MM.1S (cell line): ENCODE data around the gene DMRTC2.

Experiments
- DNase-seq: peaks from one replicate; pipeline ENCODE4 v3.0.0-alpha.2; 2015
- H2AFZ ChIP-seq: fragments of 300-600 bp; sonication (generic); 2 replicates; pipeline ENCODE4 v1.6.0; 2016; ENCODE audit warnings: antibody characterized with exemption, low read length
- H3F3A ChIP-seq: fragments of 300-600 bp; sonication (generic); 2 replicates; pipeline ENCODE4 v1.6.1; 2016; ENCODE audit warnings: mild to moderate bottlenecking, antibody characterized with exemption, low read length, moderate library complexity, mixed read lengths; ENCODE audit not compliant: insufficient read depth
- H3K27ac ChIP-seq: fragments of 300-600 bp; sonication (generic); 2 replicates; pipeline ENCODE4 v1.5.1; 2016; ENCODE audit warnings: mild to moderate bottlenecking, low read length
- H3K27me3 ChIP-seq: fragments of 300-600 bp; sonication (generic); replicated peaks from 2 replicates; pipeline ENCODE4 v1.6.0; 2016; ENCODE audit warnings: low read length; ENCODE audit not compliant: insufficient read depth
- H3K36me3 ChIP-seq: fragments of 300-600 bp; sonication (generic); replicated peaks from 2 replicates; pipeline ENCODE4 v1.6.1; 2016; ENCODE audit warnings: mild to moderate bottlenecking, low read length, mixed read lengths; ENCODE audit not compliant: insufficient read depth
- H3K4me1 ChIP-seq: fragments of 300-600 bp; sonication (generic); 2 replicates; pipeline ENCODE4 v1.6.1; 2016; ENCODE audit warnings: low read length, mixed read lengths
- H3K4me2 ChIP-seq: fragments of 300-600 bp; sonication (generic); 2 replicates; pipeline ENCODE4 v1.6.0; 2016; ENCODE audit warnings: low read depth, low read length
- H3K4me3 ChIP-seq: fragments of 300-600 bp; sonication (generic); 2 replicates; pipeline ENCODE4 v1.5.1; 2016; ENCODE audit warnings: low read length, mixed read lengths
- H3K79me2 ChIP-seq: fragments of 300-600 bp; sonication (generic); 2 replicates; pipeline ENCODE4 v1.6.1; 2016; ENCODE audit warnings: mixed run types, low read length, mixed read lengths
- H3K9ac ChIP-seq: fragments of 300-600 bp; sonication (generic); 2 replicates; pipeline ENCODE4 v1.6.1; 2016; ENCODE audit warnings: low read length, mixed read lengths
- H3K9me2 ChIP-seq: fragments of 300-600 bp; sonication (generic); replicated peaks from 2 replicates; pipeline ENCODE4 v1.6.1; 2016; ENCODE audit warnings: mild to moderate bottlenecking, low read length, mixed read lengths; ENCODE audit not compliant: insufficient read depth
- H3K9me3 ChIP-seq: fragments of 300-600 bp; sonication (generic); replicated peaks from 2 replicates; pipeline ENCODE4 v1.6.1; 2016; ENCODE audit warnings: mild to moderate bottlenecking, low read length, mixed read lengths; ENCODE audit not compliant: insufficient read depth
- H4K20me1 ChIP-seq: fragments of 300-600 bp; sonication (generic); 2 replicates; pipeline ENCODE4 v1.6.1; 2016; ENCODE audit warnings: mild to moderate bottlenecking, low read length, moderate library complexity, mixed read lengths; ENCODE audit not compliant: insufficient read depth
- CTCF ChIP-seq: fragments of 300-600 bp; sonication (generic); IDR thresholded peaks from 2 replicates; pipeline ENCODE4 v1.5.1; 2016; ENCODE audit warnings: antibody characterized with exemption, low read length, mixed read lengths
- EZH2 ChIP-seq: fragments of 300-600 bp; sonication (generic); optimal IDR thresholded peaks from 2 replicates; pipeline ENCODE3; 2017; ENCODE audit warnings: low read depth, mild to moderate bottlenecking, antibody characterized with exemption, low read length, mixed read lengths
- EZH2phosphoT487 ChIP-seq: fragments of 300-600 bp; sonication (generic); IDR thresholded peaks from 2 replicates; pipeline ENCODE4 v1.6.1; 2018; ENCODE audit warnings: antibody characterized with exemption, low read length

Gene DMRTC2

GRCh38 chr19:41843371-41843770 lies 1.5 kb upstream of the DMRTC2 start:
- Histone ChIP-seq H3K9me2 (no peaks in the 10 kb centered on the region), H3K27ac (no peak overlapping the region), H4K20me1 (no peaks in the 10 kb centered on the region), H3K4me3 (no peak overlapping the region), H3K9ac (no peak overlapping the region), H3K36me3 (no peaks in the 10 kb centered on the region), H2AFZ (no peak overlapping the region), H3K27me3 (peaks cover 85% of the 10 kb centered on the region), H3K9me3 (no peaks in the 10 kb centered on the region), H3K4me2 (no peak overlapping the region), H3K79me2 (no peaks in the 10 kb centered on the region), H3F3A (no peaks in the 10 kb centered on the region), H3K4me1 (no peaks in the 10 kb centered on the region)
- no peak for TF ChIP-seq CTCF
- TF ChIP-seq EZH2phosphoT487, result no peak
- TF ChIP-seq EZH2, result no peak
- DNase-seq, result no peak

- no peak within 1 kb of the TSS for H3K4me2 ChIP-seq
- no peak within 1 kb of the TSS for H3K9ac ChIP-seq
- no peaks in the 10 kb centered on the region for H3K9me2 ChIP-seq
- H3K36me3 ChIP-seq, result no peaks in the 10 kb centered on the region
- peaks cover 81% of the 10 kb centered on the region for H3K27me3 ChIP-seq
- no peaks in the 10 kb centered on the region for H3K4me1 ChIP-seq
- no peaks in the 10 kb centered on the region for H3K79me2 ChIP-seq
- no peak within 1 kb of the TSS for H2AFZ ChIP-seq
- no peak within 1 kb of the TSS for H3K27ac ChIP-seq
- H3F3A ChIP-seq, result no peaks in the 10 kb centered on the region
- no peak within 1 kb of the TSS for H3K4me3 ChIP-seq
- H4K20me1 ChIP-seq, result no peaks in the 10 kb centered on the region
- no peak for DNase-seq
- no peak for TF ChIP-seq CTCF
- TF ChIP-seq EZH2, result no peak
- no peak for TF ChIP-seq EZH2phosphoT487
- H3K9me3 ChIP-seq, result no peaks in the 10 kb centered on the region
Measured at GRCh38 chr19:41844601-41845000, 241 bp upstream of the DMRTC2 start, which contains the start of gene LYPD4. TSS of gene LYPD4 (minus strand) at chr19:41844683. CDS start at chr19:41839285, 5,398 bp downstream.

- H3K79me2 ChIP-seq, result no peaks in the 10 kb centered on the region
Measured at GRCh38 chr19:41845051-41845590, 279 bp downstream of the DMRTC2 start.

More at GRCh38 chr19:41845051-41845590, 279 bp downstream of the DMRTC2 start:
- Histone ChIP-seq H3K4me2 (no peak overlapping the region), H3K36me3 (no peaks in the 10 kb centered on the region), H3K4me3 (no peak overlapping the region), H3K27ac (no peak overlapping the region), H3K9ac (no peak overlapping the region), H3K27me3 (peaks cover 77% of the 10 kb centered on the region), H4K20me1 (no peaks in the 10 kb centered on the region), H3K9me3 (no peaks in the 10 kb centered on the region), H3F3A (no peaks in the 10 kb centered on the region), H3K4me1 (no peaks in the 10 kb centered on the region), H2AFZ (no peak overlapping the region), H3K9me2 (no peaks in the 10 kb centered on the region)
- no peak for DNase-seq
- no peak for TF ChIP-seq EZH2
- no peak for TF ChIP-seq CTCF
- no peak for TF ChIP-seq EZH2phosphoT487
